ENCODE measurements around the gene CD163L1.

- no peak for TF ChIP-seq REST (IDR thresholded peaks at IDR 0.05; ENCODE audit: low read depth)
- TF ChIP-seq EGR1 (IDR thresholded peaks at IDR 0.05) = no peak
- no peak for TF ChIP-seq FOXM1 (IDR thresholded peaks at IDR 0.05; ENCODE audit: borderline replicate concordance, low read depth)
- TF ChIP-seq EP300 (IDR thresholded peaks at IDR 0.05; ENCODE audit: borderline replicate concordance) = no peak
- no peak for TF ChIP-seq YY1 (IDR thresholded peaks at IDR 0.05; ENCODE audit: low read depth)
- TF ChIP-seq USF1 (IDR thresholded peaks at IDR 0.05) = no peak
- TF ChIP-seq TAF1 (IDR thresholded peaks at IDR 0.05; ENCODE audit: low read depth) = no peak
These were observed 47.5 kb downstream of the CD163L1 start for GRCh38 chr12:7396418-7396817.
